ENCODE data around the gene SNCB. TPM values are rescaled to one million over a fixed set of nuclear protein-coding genes. Genes with fewer than 3 reads are reported as not detected.

Gene SNCB
- total RNA-seq, 1 experiment from 2014 or later, result 6.8 TPM

DNA sequence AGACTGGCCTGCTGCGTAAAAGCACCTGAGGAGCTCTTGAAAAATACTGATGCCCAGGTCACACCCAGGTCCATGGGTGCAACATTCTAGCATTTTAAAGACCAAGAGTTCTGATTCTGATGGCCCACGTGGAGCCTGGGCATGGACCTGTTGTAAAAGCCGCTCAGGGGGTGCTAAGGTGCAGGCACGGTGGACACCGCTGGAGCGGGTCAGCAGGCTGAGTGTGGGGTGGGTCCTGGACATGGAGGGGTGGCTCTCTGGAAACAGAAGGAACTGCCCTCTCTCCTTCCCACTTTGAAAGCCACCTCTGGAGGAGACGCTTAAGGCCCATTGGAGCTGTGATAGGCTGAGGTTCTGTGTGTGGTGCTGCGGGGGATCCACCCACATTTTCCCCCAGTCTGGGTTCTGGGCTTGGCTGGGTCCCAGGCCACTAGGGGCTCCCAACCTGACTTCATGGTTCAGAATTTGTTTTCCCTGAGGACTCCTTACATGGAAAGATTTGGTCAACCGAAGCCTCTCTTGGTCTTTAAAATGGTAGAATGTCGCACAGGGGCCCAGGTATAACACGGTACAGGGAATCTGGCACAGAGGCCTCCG lies 37.0 kb downstream of the SNCB start (continued):
- TF ChIP-seq, protein P1, sequence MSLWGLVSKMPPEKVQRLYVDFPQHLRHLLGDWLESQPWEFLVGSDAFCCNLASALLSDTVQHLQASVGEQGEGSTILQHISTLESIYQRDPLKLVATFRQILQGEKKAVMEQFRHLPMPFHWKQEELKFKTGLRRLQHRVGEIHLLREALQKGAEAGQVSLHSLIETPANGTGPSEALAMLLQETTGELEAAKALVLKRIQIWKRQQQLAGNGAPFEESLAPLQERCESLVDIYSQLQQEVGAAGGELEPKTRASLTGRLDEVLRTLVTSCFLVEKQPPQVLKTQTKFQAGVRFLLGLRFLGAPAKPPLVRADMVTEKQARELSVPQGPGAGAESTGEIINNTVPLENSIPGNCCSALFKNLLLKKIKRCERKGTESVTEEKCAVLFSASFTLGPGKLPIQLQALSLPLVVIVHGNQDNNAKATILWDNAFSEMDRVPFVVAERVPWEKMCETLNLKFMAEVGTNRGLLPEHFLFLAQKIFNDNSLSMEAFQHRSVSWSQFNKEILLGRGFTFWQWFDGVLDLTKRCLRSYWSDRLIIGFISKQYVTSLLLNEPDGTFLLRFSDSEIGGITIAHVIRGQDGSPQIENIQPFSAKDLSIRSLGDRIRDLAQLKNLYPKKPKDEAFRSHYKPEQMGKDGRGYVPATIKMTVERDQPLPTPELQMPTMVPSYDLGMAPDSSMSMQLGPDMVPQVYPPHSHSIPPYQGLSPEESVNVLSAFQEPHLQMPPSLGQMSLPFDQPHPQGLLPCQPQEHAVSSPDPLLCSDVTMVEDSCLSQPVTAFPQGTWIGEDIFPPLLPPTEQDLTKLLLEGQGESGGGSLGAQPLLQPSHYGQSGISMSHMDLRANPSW (CRISPR knock-in tag; conservative IDR thresholded peaks at IDR 0.05; ENCODE audit: low read depth), result no peak

DNA sequence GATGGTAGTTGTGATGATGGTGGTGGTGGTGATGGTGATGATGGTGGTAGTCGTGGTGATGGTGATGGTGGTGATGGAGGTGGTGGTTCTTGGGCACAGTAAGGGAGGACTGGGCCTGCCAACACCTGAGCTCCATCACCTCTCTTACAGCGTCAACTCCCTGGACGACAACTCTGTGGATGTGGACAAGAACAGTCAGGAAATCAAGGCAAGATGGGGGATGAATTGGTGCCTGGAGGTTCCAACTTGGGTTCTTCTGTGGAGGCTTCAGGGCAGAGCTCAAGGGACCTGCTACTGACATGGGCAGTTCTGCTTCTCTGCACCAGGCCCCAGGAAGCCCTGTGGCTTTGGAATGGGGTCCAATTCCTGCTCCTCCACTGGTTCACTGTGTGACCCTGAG lies 37.8 kb downstream of the SNCB start:
- no peak overlapping the region for H3K4me3 Mint-ChIP-seq
- DNase-seq (ENCODE audit: low spot score) (no peak), ATAC-seq (no peak)
- POLR2A ChIA-PET, result no interaction called here
- H3K4me1 Mint-ChIP-seq, result 0 out of 2 replicates have a peak, but pooled peaks cover 4% of the 10 kb centered on the region
- H3K27ac Mint-ChIP-seq, result no peak overlapping the region
- no peaks in the 10 kb centered on the region for H3K36me3 Mint-ChIP-seq
- H3K27me3 Mint-ChIP-seq (ENCODE audit: low read depth), result peaks cover 39% of the 10 kb centered on the region
- peaks cover 7% of the 10 kb centered on the region for H3K9me3 Mint-ChIP-seq
- CTCF ChIA-PET, result no interaction called here
- TF ChIP-seq, protein P2, sequence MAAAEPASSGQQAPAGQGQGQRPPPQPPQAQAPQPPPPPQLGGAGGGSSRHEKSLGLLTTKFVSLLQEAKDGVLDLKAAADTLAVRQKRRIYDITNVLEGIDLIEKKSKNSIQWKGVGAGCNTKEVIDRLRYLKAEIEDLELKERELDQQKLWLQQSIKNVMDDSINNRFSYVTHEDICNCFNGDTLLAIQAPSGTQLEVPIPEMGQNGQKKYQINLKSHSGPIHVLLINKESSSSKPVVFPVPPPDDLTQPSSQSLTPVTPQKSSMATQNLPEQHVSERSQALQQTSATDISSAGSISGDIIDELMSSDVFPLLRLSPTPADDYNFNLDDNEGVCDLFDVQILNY (CRISPR knock-in tag; IDR thresholded peaks at IDR 0.05), result no peak
- TF ChIP-seq, protein P1 (CRISPR knock-in tag; conservative IDR thresholded peaks at IDR 0.05; ENCODE audit: low read depth), result no peak
- TF ChIP-seq GRHL2 (CRISPR knock-in tag; IDR thresholded peaks at IDR 0.05; ENCODE audit: insufficient replicate concordance, severe bottlenecking) (no peak), SP1 (CRISPR knock-in tag; conservative IDR thresholded peaks at IDR 0.05) (no peak), ZNF396 (CRISPR knock-in tag; IDR thresholded peaks at IDR 0.05; ENCODE audit: borderline replicate concordance) (no peak), GTF2I (CRISPR knock-in tag; conservative IDR thresholded peaks at IDR 0.05) (no peak), TCF7 (CRISPR knock-in tag; IDR thresholded peaks at IDR 0.05; ENCODE audit: low read depth) (no peak), SOX15 (CRISPR knock-in tag; IDR thresholded peaks at IDR 0.05) (no peak), ZNF219 (CRISPR knock-in tag; IDR thresholded peaks at IDR 0.05; ENCODE audit: borderline replicate concordance) (no peak), CREB1 (CRISPR knock-in tag; IDR thresholded peaks at IDR 0.05) (no peak), ZNF232 (CRISPR knock-in tag; IDR thresholded peaks at IDR 0.05) (no peak)
- TF ChIP-seq, protein P3, sequence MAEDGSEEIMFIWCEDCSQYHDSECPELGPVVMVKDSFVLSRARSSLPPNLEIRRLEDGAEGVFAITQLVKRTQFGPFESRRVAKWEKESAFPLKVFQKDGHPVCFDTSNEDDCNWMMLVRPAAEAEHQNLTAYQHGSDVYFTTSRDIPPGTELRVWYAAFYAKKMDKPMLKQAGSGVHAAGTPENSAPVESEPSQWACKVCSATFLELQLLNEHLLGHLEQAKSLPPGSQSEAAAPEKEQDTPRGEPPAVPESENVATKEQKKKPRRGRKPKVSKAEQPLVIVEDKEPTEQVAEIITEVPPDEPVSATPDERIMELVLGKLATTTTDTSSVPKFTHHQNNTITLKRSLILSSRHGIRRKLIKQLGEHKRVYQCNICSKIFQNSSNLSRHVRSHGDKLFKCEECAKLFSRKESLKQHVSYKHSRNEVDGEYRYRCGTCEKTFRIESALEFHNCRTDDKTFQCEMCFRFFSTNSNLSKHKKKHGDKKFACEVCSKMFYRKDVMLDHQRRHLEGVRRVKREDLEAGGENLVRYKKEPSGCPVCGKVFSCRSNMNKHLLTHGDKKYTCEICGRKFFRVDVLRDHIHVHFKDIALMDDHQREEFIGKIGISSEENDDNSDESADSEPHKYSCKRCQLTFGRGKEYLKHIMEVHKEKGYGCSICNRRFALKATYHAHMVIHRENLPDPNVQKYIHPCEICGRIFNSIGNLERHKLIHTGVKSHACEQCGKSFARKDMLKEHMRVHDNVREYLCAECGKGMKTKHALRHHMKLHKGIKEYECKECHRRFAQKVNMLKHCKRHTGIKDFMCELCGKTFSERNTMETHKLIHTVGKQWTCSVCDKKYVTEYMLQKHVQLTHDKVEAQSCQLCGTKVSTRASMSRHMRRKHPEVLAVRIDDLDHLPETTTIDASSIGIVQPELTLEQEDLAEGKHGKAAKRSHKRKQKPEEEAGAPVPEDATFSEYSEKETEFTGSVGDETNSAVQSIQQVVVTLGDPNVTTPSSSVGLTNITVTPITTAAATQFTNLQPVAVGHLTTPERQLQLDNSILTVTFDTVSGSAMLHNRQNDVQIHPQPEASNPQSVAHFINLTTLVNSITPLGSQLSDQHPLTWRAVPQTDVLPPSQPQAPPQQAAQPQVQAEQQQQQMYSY (CRISPR knock-in tag; IDR thresholded peaks at IDR 0.05), result no peak
- TF ChIP-seq, protein P4, sequence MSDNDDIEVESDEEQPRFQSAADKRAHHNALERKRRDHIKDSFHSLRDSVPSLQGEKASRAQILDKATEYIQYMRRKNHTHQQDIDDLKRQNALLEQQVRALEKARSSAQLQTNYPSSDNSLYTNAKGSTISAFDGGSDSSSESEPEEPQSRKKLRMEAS (CRISPR knock-in tag; IDR thresholded peaks at IDR 0.05), result no peak
- TF ChIP-seq, protein P5, sequence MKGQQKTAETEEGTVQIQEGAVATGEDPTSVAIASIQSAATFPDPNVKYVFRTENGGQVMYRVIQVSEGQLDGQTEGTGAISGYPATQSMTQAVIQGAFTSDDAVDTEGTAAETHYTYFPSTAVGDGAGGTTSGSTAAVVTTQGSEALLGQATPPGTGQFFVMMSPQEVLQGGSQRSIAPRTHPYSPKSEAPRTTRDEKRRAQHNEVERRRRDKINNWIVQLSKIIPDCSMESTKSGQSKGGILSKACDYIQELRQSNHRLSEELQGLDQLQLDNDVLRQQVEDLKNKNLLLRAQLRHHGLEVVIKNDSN (CRISPR knock-in tag; IDR thresholded peaks at IDR 0.05), result no peak
- TF ChIP-seq, protein P6, sequence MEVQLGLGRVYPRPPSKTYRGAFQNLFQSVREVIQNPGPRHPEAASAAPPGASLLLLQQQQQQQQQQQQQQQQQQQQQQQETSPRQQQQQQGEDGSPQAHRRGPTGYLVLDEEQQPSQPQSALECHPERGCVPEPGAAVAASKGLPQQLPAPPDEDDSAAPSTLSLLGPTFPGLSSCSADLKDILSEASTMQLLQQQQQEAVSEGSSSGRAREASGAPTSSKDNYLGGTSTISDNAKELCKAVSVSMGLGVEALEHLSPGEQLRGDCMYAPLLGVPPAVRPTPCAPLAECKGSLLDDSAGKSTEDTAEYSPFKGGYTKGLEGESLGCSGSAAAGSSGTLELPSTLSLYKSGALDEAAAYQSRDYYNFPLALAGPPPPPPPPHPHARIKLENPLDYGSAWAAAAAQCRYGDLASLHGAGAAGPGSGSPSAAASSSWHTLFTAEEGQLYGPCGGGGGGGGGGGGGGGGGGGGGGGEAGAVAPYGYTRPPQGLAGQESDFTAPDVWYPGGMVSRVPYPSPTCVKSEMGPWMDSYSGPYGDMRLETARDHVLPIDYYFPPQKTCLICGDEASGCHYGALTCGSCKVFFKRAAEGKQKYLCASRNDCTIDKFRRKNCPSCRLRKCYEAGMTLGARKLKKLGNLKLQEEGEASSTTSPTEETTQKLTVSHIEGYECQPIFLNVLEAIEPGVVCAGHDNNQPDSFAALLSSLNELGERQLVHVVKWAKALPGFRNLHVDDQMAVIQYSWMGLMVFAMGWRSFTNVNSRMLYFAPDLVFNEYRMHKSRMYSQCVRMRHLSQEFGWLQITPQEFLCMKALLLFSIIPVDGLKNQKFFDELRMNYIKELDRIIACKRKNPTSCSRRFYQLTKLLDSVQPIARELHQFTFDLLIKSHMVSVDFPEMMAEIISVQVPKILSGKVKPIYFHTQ (CRISPR knock-in tag; IDR thresholded peaks at IDR 0.05), result no peak
- TF ChIP-seq, protein P7, sequence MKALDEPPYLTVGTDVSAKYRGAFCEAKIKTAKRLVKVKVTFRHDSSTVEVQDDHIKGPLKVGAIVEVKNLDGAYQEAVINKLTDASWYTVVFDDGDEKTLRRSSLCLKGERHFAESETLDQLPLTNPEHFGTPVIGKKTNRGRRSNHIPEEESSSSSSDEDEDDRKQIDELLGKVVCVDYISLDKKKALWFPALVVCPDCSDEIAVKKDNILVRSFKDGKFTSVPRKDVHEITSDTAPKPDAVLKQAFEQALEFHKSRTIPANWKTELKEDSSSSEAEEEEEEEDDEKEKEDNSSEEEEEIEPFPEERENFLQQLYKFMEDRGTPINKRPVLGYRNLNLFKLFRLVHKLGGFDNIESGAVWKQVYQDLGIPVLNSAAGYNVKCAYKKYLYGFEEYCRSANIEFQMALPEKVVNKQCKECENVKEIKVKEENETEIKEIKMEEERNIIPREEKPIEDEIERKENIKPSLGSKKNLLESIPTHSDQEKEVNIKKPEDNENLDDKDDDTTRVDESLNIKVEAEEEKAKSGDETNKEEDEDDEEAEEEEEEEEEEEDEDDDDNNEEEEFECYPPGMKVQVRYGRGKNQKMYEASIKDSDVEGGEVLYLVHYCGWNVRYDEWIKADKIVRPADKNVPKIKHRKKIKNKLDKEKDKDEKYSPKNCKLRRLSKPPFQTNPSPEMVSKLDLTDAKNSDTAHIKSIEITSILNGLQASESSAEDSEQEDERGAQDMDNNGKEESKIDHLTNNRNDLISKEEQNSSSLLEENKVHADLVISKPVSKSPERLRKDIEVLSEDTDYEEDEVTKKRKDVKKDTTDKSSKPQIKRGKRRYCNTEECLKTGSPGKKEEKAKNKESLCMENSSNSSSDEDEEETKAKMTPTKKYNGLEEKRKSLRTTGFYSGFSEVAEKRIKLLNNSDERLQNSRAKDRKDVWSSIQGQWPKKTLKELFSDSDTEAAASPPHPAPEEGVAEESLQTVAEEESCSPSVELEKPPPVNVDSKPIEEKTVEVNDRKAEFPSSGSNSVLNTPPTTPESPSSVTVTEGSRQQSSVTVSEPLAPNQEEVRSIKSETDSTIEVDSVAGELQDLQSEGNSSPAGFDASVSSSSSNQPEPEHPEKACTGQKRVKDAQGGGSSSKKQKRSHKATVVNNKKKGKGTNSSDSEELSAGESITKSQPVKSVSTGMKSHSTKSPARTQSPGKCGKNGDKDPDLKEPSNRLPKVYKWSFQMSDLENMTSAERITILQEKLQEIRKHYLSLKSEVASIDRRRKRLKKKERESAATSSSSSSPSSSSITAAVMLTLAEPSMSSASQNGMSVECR (CRISPR knock-in tag; IDR thresholded peaks at IDR 0.05; ENCODE audit: borderline replicate concordance), result no peak
